HG03520 (cell line): ENCODE data around the gene ARID1B.

Experiments used
- ATAC-seq: cut with Tn5 transposase; IDR thresholded peaks from one replicate; pipeline ENCODE4 v1.9.1; 2021; ENCODE audit warnings: mild to moderate bottlenecking, moderate library complexity; ENCODE audit not compliant: unreplicated experiment

The ARID1B gene

GRCh38 chr6:157168471-157168870 lies 391.3 kb downstream of the ARID1B start:
- no peak for ATAC-seq

GRCh38 chr6:157169226-157169625 lies 392.0 kb downstream of the ARID1B start:
- no peak for ATAC-seq

GRCh38 chr6:157169656-157170055 lies 392.5 kb downstream of the ARID1B start:
- no peak for ATAC-seq

GRCh38 chr6:157170535-157170934 lies 393.4 kb downstream of the ARID1B start:
- ATAC-seq = no peak

- ATAC-seq = no peak
These were observed 394.6 kb downstream of the ARID1B start for GRCh38 chr6:157171801-157172200.

- no peak for ATAC-seq
These were observed 395.1 kb downstream of the ARID1B start for GRCh38 chr6:157172231-157172701.

- no peak for ATAC-seq
These were observed 395.8 kb downstream of the ARID1B start for GRCh38 chr6:157172830-157173536.

GRCh38 chr6:157173776-157174175 lies 396.6 kb downstream of the ARID1B start:
- no peak for ATAC-seq

GRCh38 chr6:157174731-157175130 lies 397.6 kb downstream of the ARID1B start:
- ATAC-seq = no peak

- no peak for ATAC-seq
These were observed 400.7 kb downstream of the ARID1B start for GRCh38 chr6:157177731-157178336.

- ATAC-seq = no peak
These were observed 404.5 kb downstream of the ARID1B start for GRCh38 chr6:157181649-157182048.

- no peak for ATAC-seq
These were observed 405.5 kb downstream of the ARID1B start for GRCh38 chr6:157182503-157183264.

GRCh38 chr6:157184202-157185015 lies 407.2 kb downstream of the ARID1B start:
- ATAC-seq = no peak

- no peak for ATAC-seq
These were observed 408.0 kb downstream of the ARID1B start for GRCh38 chr6:157185171-157185570.

GRCh38 chr6:157185986-157186385 lies 408.8 kb downstream of the ARID1B start:
- ATAC-seq = no peak

- no peak for ATAC-seq
These were observed 409.6 kb downstream of the ARID1B start for GRCh38 chr6:157186785-157187181.

GRCh38 chr6:157187182-157188083 lies 410.3 kb downstream of the ARID1B start:
- ATAC-seq = no peak

- ATAC-seq = no peak
These were observed 411.0 kb downstream of the ARID1B start for GRCh38 chr6:157188213-157188612.

GRCh38 chr6:157193443-157193996 lies 416.3 kb downstream of the ARID1B start:
- ATAC-seq = no peak

GRCh38 chr6:157194110-157194509 lies 416.9 kb downstream of the ARID1B start:
- no peak for ATAC-seq
